GM20000 (cell line): ENCODE results near the gene MOB2.

ENCODE experiments used
- DNase-seq: peaks from one replicate; pipeline ENCODE4 v3.0.0; 2012; ENCODE audit warnings: low spot score
- CTCF ChIP-seq: IDR thresholded peaks from 2 replicates; pipeline ENCODE4 v1.5.1; 2012; ENCODE audit warnings: mild to moderate bottlenecking, control low read depth; ENCODE audit errors: extremely low read depth, missing control alignments

MOB2 gene

GRCh38 chr11:1466784-1467183 lies 19.8 kb downstream of the MOB2 start:
- no peak for TF ChIP-seq CTCF
- no peak for DNase-seq

DNA sequence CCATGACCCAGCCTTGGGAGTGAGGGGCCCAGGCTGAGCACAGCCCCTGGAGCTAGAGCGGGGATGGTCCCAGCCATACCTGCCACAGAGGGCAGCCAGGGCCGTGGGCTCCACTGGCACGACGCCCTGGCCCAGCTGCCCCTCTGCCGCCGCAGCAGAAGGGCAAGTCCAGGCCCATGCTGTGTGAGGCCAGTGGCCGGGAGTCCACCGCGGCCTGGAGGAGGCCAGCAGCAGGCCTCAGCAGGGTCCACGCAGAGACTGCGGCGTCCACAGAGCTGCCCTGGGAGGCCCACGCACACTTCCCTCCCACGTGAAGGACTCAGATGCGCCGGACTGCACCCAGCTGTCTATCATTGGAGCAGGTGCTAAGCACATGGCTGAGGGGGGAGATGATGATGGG lies 23.5 kb downstream of the MOB2 start:
- TF ChIP-seq CTCF: no peak
- DNase-seq: no peak

DNA sequence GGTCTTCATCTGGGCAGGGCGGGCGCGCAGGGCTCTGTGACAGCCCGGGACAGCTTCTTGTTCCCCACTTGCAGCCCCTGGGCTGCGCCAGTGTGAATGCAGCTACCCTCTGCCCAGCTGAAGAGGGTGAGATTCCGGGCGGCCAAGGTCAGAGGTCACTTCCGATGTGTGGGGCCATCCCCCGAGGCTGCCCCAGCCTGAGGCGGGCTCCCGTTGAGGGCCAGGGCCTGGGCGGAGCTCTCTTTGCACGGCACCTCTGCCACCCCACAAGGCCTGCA lies 23.9 kb downstream of the MOB2 start:
- no peak for TF ChIP-seq CTCF
- no peak for DNase-seq

GRCh38 chr11:1461826-1462697 lies 24.5 kb downstream of the MOB2 start:
- no peak for DNase-seq
- TF ChIP-seq CTCF: no peak

GRCh38 chr11:1460986-1461825 lies 25.4 kb downstream of the MOB2 start:
- DNase-seq: no peak
- no peak for TF ChIP-seq CTCF

- TF ChIP-seq CTCF: no peak
- DNase-seq: no peak
Observed at GRCh38 chr11:1460396-1460985, 26.1 kb downstream of the MOB2 start.
